Activated B cell treated with CpG ODN at 0.5 μM for 24 hours (primary cell): Measurements from ENCODE around the gene IL23R. TPM values are rescaled to one million over a fixed set of nuclear protein-coding genes. Genes with fewer than 3 reads are reported as not detected.

Experiments
- ATAC-seq: fragments of 200-7000 bp; cut with Tn5 transposase; one replicate; pipeline ENCODE4 v1.10.0; 2021; ENCODE audit warnings: low read depth, mild to moderate bottlenecking, moderate library complexity
- CTCF ChIA-PET: fragments of 350-600 bp; sonication (Branson Sonifier 250); formaldehyde crosslinking; loops from one replicate; lab custom pipeline; 2021; ENCODE audit warnings: antibody characterized with exemption; lab: Charles Lee
- POLR2A ChIA-PET: fragments of 350-600 bp; sonication (Branson Sonifier 250); formaldehyde crosslinking; loops from one replicate; lab custom pipeline; 2021; ENCODE audit warnings: antibody characterized with exemption; lab: Charles Lee
- DNase-seq: peaks from one replicate; pipeline ENCODE4 v3.0.0; 2022
- H3K27ac Mint-ChIP-seq: one replicate; pipeline ENCODE4 v1.8.0; 2020; ENCODE audit warnings: mixed read lengths
- H3K27me3 Mint-ChIP-seq: one replicate; pipeline ENCODE4 v1.8.0; 2021; ENCODE audit warnings: mixed read lengths
- H3K36me3 Mint-ChIP-seq: one replicate; pipeline ENCODE4 v1.8.0; 2021; ENCODE audit warnings: low read depth, mixed read lengths
- H3K4me1 Mint-ChIP-seq: one replicate; pipeline ENCODE4 v1.8.0; 2021; ENCODE audit warnings: mixed read lengths
- H3K4me3 Mint-ChIP-seq: one replicate; pipeline ENCODE4 v1.8.0; 2020; ENCODE audit warnings: mild to moderate bottlenecking, mixed read lengths
- H3K9me3 Mint-ChIP-seq: one replicate; pipeline ENCODE4 v1.8.0; 2020; ENCODE audit warnings: mixed read lengths
- CTCF ChIP-seq: fragments of 200-600 bp; IDR thresholded peaks from one replicate; pipeline ENCODE4 v1.8.0; 2022; ENCODE audit warnings: antibody characterized with exemption, mild to moderate bottlenecking
- intact Hi-C: fragments of 100-400 bp; cut with micrococcal nuclease; formaldehyde crosslinking; loops from one replicate; pipeline ENCODE4 v1.15.1; 2024
- total RNA-seq: library from RNA; stranded (reverse); gene quantifications from 2 replicates; pipeline ENCODE4 v1.2.3, GENCODE V29; 2022

IL23R gene
- total RNA-seq, 1 donor from 2014 or later = not detected

DNA sequence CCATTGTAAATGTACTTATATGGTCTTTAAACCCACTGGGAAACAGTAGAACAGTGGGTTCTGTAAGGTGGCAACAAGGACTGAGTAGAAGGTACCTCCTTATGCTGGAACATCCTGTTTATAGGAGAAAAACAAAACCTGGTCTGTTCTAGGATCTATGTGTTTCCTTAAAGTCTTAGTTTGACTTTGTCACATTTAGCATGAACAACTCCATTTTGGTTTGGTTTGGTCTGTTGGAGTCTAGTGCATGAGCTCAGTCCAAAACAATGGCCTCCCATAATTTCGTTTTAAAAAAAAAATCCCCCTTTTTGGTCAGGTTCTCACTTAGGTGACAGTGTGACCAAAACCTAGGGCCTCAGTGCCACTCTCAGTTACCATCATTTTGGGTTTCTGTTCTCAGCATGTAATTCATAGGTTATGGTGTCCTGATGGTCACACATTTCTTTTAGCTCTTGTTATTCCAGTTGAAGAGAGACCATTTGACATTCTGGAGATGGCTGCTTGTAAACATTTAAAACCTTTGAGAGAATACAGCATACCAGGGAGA lies 75.0 kb downstream of the IL23R start:
- H3K4me3 Mint-ChIP-seq = no peak overlapping the region
- ChIA-PET CTCF (no interaction called here), POLR2A (no interaction called here)
- no peak overlapping the region for H3K27ac Mint-ChIP-seq
- no peak for DNase-seq
- no peak for TF ChIP-seq CTCF
- intact Hi-C loops = no loop called here
- no peak for ATAC-seq
- H3K4me1 Mint-ChIP-seq = no peaks in the 10 kb centered on the region
- H3K27me3 Mint-ChIP-seq = peaks cover 7% of the 10 kb centered on the region
- H3K36me3 Mint-ChIP-seq = no peaks in the 10 kb centered on the region
- H3K9me3 Mint-ChIP-seq = no peaks in the 10 kb centered on the region

GRCh38 chr1:67242016-67242415 lies 75.8 kb downstream of the IL23R start:
- peaks cover 5% of the 10 kb centered on the region for H3K27me3 Mint-ChIP-seq
- H3K4me1 Mint-ChIP-seq = no peaks in the 10 kb centered on the region
- no peak for TF ChIP-seq CTCF
- intact Hi-C loops = no loop called here
- ATAC-seq (no peak), DNase-seq (no peak)
- H3K36me3 Mint-ChIP-seq = no peaks in the 10 kb centered on the region
- ChIA-PET CTCF (no interaction called here), POLR2A (no interaction called here)
- H3K4me3 Mint-ChIP-seq = no peak overlapping the region
- H3K27ac Mint-ChIP-seq = no peak overlapping the region
- no peaks in the 10 kb centered on the region for H3K9me3 Mint-ChIP-seq

DNA sequence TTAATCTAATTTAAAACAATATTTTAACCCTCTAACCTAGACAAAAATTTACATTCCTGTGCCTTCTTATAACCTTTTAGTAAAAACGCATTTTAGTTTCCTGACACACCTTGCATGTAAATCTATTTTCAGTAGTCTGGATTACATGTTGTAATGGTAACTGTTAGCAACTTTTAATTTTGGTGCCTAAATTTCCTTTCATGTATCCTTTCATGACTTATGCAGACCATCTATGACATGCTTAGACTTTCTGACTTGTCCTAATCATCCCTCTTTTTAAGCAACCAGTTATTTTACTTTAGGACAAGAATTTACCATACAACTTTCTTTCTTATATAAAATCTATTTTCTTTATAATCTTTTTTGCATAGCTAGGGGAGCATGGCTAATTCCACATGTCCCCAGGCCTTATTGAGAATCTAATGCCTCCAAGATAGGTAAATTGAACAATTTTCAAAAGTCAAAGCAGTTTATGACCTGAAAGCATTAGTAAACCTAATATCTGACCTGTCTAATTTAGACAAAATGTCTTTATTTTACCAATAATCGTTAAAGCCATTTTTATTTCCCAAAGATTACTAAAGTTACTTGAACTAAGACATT lies 83.9 kb downstream of the IL23R start:
- ChIA-PET CTCF (no interaction called here), POLR2A (no interaction called here)
- intact Hi-C loops = no loop called here
- H3K36me3 Mint-ChIP-seq = peaks cover 6% of the 10 kb centered on the region
- H3K27ac Mint-ChIP-seq = no peak overlapping the region
- DNase-seq (no peak), ATAC-seq (no peak)
- peaks cover 9% of the 10 kb centered on the region for H3K9me3 Mint-ChIP-seq
- no peak overlapping the region for H3K4me3 Mint-ChIP-seq
- no peaks in the 10 kb centered on the region for H3K4me1 Mint-ChIP-seq
- H3K27me3 Mint-ChIP-seq = peaks cover 10% of the 10 kb centered on the region
- no peak for TF ChIP-seq CTCF

DNA sequence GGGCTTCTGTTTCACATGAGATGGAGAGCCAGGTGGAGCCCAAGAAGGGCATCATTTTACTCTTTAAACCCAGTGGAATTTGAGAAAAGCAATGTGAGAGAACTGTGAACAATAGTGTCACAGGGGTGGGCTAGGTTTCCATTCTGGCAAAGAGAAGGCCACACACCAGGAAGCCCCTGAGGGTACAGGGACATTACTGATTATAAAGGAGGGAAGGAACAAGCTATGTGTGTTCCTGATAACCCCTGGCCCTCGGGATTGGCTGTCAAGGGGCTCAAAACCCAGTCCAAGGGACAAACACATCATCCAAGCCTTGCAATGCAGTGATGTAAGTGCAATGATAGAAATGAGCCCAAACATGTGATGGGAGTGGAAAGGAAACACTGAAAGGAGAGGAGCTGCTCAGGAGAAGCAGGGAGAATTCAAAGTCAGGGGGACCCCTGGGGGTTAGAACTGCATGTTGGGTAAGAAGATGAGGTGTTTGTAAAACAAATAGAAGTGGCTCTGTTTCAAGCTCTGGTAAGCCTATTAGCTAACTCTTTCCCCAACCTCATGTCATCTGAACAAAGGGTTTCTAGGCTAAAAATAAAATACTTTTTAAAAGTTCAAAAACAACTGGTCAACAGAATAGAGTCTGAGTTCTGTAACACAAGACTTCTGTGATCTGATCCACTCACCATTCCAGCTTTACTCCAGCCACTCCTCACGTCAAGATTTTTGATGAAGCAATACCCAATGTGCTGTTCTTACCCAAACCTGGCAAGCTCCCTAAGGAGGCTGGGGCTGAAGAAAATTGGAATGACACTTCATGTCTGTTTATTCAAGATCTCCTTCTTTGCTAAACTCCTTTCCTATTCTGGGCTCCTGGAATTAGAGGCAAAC lies 90.3 kb downstream of the IL23R start:
- H3K9me3 Mint-ChIP-seq = no peaks in the 10 kb centered on the region
- no peaks in the 10 kb centered on the region for H3K36me3 Mint-ChIP-seq
- H3K27me3 Mint-ChIP-seq = peaks cover 4% of the 10 kb centered on the region
- CTCF ChIA-PET = interaction anchor here (0.9 to 1.0 kb wide), 2 partner anchors 91 to 244 kb away, joined by 3 read pairs; no protein-coding TSS in a partner anchor
- no peaks in the 10 kb centered on the region for H3K4me1 Mint-ChIP-seq
- TF ChIP-seq CTCF = no peak
- no peak for ATAC-seq
- H3K27ac Mint-ChIP-seq = no peak overlapping the region
- intact Hi-C loops = no loop called here
- POLR2A ChIA-PET = no interaction called here
- no peak for DNase-seq
- no peak overlapping the region for H3K4me3 Mint-ChIP-seq

DNA sequence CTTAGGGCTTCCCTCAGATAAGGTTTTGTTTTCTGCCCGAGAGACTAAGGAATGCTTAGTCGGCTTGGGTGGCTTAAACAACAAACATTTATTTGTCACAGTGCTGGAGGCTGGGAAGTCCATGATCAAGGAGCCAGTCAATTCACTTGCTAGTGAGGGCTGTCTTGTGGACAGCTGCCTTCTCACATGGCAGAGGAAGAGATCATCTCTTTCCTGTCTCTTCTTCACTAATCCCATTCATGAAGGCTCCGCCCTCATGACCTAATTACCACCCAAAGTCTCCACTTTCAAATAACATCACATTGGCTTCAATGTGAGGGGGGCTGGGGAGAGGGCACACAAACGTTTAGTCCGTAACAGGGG lies 90.9 kb downstream of the IL23R start:
- Mint-ChIP-seq H3K27ac (no peak overlapping the region), H3K4me3 (no peak overlapping the region), H3K4me1 (no peaks in the 10 kb centered on the region), H3K9me3 (no peaks in the 10 kb centered on the region), H3K27me3 (peaks cover 4% of the 10 kb centered on the region), H3K36me3 (no peaks in the 10 kb centered on the region)
- ChIA-PET POLR2A (no interaction called here), CTCF (interaction anchor here (0.9 kb wide), 1 partner anchor 90 kb away, joined by 3 read pairs; no protein-coding TSS in a partner anchor)
- TF ChIP-seq CTCF = no peak
- intact Hi-C loops = no loop called here
- ATAC-seq (no peak), DNase-seq (no peak)
